NCI-H2171 (cell line): ENCODE data around the gene ACIN1.

ENCODE experiments used
- DNase-seq: peaks from one replicate; lab custom pipeline; 2025; lab: John Stamatoyannopoulos, UW

Gene ACIN1

GRCh38 chr14:23078692-23079116 is 16.2 kb downstream of the ACIN1 start:
- no peak for DNase-seq

DNA sequence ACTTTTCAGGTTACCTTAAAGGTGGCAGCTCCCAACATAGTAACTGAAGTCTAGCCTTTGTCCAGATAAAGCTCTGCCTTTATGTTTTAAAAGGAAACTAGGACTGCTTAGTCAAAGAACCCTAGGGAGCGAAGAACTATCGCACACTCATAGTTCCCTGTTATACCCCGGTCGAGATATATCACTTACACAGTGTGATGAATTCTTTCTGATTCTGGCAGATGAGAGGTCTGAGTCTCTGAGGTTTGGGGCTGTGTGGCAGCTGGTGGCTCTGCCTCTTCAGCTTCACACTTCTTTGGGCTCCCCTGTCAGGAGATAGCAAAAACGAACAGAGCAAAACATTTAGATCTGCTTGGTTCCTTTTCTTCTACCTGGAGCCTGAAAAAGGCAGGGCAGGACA is 17.0 kb downstream of the ACIN1 start:
- no peak for DNase-seq

DNA sequence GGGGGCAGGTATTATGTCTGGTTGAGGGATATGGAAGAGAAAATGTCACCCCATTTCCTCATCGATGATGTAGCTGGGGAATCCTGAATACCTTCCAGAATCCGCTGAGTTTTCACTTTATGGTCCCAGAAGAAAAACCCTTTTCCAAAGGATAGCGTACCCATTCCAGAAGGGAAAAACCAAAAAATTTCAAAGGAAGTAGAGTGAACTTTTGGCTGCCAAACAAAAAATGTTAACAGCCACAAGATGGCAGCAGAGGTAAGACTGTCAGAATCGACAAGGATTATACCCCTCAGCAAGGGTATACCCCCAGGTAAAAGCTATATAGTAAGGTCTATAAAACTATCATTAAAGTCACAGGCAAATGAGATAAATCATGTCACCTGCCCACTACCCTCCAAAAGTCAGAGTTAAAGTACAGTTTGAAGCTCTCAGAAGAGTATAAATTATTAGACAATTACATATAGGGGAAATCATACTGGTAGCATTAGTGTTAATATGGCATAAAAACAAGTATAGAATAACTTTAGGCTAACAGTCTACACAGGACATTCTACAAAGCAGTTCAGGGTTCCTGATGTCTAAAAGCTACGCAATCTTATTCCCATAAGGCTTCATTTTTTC is 18.0 kb downstream of the ACIN1 start:
- DNase-seq, result no peak

DNA sequence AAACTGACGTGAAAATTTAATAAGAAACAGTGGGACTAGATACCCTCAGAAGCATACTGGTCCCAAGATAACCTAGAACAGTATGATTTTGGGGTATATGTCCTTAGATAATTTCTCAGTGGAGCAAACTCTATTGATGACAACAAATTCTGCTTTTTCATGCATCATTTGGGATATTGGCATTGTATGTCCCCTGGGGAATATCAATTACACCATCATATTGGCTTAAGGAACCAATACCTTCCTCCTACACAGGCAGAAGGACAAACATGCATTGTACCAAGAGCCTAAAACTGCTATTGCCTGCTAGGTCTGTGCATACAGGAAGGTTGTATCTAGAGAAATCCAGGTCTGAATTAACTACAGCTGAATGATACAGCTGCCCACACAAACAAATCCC is 20.0 kb downstream of the ACIN1 start:
- DNase-seq, result no peak

DNA sequence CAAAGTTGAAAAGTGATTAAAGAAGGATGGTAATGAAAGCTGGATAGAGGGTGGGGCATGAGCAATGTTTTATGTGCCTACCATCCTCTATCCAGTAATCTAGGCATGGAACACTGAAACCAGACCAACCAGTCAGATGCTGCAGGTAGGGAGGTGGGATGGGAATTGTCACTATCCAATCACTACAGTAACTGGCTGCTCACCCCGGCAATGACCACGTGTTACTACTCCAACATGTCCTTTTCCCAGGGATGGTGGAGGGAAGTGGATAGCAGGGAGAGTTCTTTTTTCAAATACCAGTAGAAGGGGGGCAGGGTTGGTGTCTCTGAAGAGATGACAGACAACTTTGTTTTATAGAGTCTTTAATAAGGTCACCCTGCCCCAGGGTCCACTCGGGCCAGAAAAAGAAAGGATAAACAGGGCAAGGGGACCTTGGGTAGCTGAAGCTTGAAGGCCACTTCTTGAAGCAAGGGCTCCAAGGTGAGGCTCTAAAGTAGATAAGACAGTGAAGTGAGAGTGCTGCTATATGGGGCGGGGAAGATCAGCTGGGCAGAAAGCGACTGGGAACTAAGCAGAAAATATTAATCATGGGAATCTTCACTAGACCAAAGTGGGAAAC is 22.9 kb downstream of the ACIN1 start:
- DNase-seq, result no peak

DNA sequence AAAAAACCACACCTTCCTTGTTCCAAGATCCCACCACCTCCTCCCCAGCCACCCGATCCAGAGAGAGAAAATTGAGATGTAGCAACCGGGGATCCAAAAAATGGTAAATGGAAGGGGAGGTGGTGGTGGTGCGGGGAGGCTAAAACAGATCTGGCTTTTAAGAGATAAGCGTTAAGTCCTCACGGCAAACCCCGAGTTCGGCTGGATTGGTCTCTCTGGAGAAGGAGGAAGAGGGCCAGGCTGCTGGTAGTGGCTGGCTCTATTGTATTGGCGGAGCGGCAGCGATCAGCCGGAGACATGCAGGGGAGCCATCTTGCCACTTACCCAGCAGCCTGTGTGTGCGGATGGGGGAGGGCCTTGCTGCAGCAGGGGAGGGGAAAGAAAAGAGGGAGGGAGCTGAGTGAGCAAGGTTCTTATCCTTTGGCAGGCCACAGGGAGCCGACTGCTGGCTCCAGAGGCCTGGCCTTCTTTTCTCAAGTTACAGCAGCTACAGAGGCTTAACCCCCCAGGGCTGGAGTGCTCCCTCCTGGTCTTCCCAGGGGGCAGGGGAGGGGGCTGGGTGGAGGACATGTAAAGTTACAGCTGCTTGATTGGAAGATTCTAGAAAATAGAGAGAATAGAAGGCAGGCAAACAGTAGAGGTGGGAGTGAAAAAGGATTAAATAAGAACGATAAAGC is 23.6 kb downstream of the ACIN1 start:
- no peak for DNase-seq

GRCh38 chr14:23070262-23071129 is 24.4 kb downstream of the ACIN1 start:
- DNase-seq, result no peak

DNA sequence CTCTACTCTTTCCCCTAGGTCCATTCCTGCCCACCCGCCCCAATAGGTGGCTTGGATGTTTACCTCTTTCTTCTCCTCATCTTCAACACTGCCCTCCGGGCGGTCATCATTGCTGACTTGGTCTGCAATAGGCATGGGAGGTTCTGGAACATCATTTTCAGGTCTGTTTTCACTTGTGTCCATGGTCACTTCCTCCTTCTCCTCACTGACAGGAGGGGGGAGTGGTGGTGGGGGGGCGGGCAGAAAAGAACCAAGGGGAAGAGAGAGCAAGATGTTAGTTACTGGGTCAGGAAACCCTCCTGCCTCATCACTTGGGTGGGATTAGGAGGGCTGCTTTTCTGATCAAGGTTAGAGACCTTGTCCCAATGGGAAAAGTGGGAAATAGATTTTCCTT is 25.5 kb downstream of the ACIN1 start:
- DNase-seq, result no peak

DNA sequence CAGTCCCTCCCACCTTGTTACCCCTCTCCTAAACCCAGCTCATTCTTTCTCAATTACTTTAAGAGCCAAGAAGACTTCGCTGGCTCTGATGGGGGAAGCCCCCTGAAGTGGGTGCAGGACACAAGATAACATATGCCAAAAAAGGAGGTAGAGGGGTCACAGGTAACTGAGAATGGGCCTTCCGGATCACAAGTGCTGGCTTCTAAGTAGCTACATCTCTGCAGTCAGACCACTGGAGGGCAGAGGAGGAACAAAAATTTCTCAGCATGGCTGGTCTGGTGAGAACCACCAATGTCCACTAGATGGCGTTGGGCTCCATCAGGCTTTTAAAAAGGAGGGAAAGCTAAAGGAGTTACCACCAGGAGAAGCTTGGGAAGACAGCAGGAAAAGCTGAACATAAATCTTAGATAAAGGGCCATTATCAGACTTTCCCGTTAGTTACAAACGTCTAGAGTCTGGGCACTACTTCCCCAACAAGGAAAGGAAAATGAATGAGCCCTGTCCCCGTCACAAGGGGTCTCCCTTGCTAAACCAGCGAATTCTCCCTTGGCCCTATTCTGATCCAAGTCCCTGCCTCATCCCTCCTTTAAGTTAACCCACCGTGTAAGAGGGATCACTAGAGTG is 26.0 kb downstream of the ACIN1 start:
- no peak for DNase-seq

GRCh38 chr14:23067847-23068788 is 26.8 kb downstream of the ACIN1 start:
- no peak for DNase-seq

- no peak for DNase-seq
Observed at GRCh38 chr14:23066855-23067744, 27.8 kb downstream of the ACIN1 start.

DNA sequence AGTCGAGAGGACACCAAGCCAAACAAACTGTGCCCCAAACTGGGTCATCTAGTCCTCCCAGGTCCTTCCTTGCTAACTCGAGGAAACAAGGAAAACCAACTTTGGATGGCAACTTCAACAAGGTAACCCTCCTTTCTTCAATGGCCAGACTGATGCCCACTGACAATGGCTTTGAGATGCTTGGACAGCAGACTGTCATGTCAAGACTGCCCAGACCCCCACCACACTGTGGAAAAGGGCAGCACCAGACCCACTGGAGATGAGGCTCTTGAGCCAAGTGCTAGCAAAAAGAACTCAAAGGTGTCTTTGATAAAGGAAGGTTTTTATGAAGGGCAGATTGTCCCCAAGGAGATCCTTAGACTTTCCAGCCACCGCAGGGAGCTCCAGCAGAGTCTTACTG is 28.6 kb downstream of the ACIN1 start:
- DNase-seq, result no peak

- no peak for DNase-seq
Observed at GRCh38 chr14:23063601-23064000, 31.3 kb downstream of the ACIN1 start.

GRCh38 chr14:23062002-23062401 is 32.9 kb downstream of the ACIN1 start:
- no peak for DNase-seq

GRCh38 chr14:23060536-23061260 is 34.2 kb downstream of the ACIN1 start:
- no peak for DNase-seq

GRCh38 chr14:23058654-23059504 is 36.1 kb downstream of the ACIN1 start:
- no peak for DNase-seq

- DNase-seq, result no peak
Observed at GRCh38 chr14:23057757-23058653, 36.9 kb downstream of the ACIN1 start.
